Retinal pigment epithelial cell (primary cell): Measurements from ENCODE around the gene RUNDC1.

Source experiments
- DNase-seq: peaks from one replicate; pipeline ENCODE4 v3.0.0-alpha.2; 2010; ENCODE audit warnings: low read depth
- H3K4me3 ChIP-seq: 2 replicates; pipeline ENCODE4 v1.5.1; 2011; ENCODE audit warnings: mild to moderate bottlenecking, low read length, control low read depth, moderate library complexity
- TF ChIP-seq, protein P1 (sequence below): conservative IDR thresholded peaks from 2 replicates; pipeline ENCODE4 v1.5.1; 2011; ENCODE audit warnings: low read depth, low read length, control low read depth, inconsistent platforms

Gene RUNDC1

DNA sequence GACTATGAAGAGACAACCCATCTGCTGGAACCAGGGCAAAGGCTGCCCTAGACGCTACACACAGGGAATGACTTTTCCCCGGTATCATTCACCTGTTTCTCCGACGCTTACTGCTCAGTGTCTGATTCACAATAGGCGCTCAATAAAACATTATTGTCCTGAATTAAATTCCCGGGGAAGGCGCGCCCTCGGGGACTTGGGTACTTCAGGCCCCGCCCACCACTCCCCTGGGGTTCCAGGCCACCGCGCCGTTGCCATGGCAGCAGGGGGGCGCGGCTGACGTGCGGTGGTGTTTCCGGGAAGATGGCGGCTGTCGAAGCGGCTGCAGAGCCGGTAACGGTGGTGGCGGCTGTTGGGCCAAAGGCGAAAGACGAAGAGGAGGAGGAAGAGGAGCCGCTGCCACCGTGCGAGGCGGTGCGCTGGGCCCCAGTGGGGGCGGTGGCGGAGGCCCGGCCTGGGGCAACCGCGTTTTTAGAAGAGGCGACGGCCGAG lies at the start of gene RUNDC1:
Gene RUNDC1 (plus strand): TSS at position 292 of the 492 bp plus-strand sequence. CDS start 12 bp downstream, at position 304.
- no peak for DNase-seq
- TF ChIP-seq, protein P1, sequence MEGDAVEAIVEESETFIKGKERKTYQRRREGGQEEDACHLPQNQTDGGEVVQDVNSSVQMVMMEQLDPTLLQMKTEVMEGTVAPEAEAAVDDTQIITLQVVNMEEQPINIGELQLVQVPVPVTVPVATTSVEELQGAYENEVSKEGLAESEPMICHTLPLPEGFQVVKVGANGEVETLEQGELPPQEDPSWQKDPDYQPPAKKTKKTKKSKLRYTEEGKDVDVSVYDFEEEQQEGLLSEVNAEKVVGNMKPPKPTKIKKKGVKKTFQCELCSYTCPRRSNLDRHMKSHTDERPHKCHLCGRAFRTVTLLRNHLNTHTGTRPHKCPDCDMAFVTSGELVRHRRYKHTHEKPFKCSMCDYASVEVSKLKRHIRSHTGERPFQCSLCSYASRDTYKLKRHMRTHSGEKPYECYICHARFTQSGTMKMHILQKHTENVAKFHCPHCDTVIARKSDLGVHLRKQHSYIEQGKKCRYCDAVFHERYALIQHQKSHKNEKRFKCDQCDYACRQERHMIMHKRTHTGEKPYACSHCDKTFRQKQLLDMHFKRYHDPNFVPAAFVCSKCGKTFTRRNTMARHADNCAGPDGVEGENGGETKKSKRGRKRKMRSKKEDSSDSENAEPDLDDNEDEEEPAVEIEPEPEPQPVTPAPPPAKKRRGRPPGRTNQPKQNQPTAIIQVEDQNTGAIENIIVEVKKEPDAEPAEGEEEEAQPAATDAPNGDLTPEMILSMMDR, result no peak
- peak within 1 kb of the TSS; percentile 84 for H3K4me3 ChIP-seq

DNA sequence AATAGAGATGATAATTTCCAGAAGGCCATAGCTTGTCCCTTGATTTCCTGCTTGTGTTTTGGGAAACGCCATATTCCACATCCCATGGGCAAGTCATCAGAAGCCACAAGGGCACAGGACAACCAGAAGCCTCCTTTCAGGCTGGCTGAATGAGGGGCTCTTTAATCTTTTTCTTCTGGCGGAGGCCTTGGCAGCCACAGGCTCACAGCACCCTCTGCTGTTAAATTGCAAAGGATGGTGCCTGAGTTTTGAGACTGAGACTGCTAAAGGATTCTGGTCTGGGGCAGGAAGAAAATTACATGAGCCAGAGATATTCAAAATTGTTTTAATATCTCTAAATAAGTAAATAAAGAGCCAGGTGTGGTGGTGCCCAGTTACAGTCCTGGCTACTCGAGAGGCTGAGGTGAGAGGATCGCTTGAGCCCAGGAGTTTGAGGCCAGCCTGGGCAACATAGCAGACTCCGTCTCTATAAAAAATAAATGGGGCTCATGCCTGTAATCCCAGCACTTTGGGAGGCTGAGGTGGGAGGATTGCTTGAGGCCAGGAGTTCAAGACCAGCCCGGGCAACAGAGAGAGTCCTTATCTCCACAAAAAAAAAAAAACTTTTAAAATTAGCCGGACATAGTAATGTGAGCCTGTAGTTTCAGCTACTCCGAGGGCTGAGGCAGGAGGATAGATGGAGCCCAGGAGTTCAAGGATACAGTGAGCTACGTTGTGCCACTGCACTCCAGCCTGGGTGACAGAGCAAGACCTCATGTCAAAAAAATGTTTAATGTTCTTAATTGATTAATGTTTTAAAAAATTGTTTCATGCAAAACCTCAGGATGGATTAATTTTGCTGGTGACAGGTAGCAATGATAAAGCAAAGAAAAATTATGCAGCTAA lies 42.4 kb upstream of the RUNDC1 start:
- TF ChIP-seq, protein P1, result peak; percentile 76
- DNase-seq, result peak; percentile 12
- H3K4me3 ChIP-seq, result no peak overlapping the region

DNA sequence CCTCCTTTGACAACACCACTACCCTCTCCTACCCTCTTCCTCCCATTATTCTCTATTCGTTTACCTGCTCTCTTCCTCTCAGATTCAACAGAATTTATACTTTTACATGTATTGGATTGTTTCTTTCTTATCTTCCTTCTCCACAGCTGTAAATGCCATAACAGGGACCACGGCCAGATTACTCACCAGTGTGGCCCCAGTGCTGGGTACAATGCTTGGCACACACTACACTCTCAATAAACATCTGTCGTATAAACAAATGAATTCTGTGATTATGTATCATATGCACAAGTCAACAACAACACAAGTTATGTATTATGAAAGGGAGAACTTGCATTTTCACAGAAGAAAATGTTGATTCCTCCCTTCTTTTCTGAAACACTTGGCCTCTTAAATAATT lies 36.2 kb upstream of the RUNDC1 start:
- DNase-seq, result no peak
- TF ChIP-seq, protein P1, result no peak
- H3K4me3 ChIP-seq, result no peak overlapping the region

DNA sequence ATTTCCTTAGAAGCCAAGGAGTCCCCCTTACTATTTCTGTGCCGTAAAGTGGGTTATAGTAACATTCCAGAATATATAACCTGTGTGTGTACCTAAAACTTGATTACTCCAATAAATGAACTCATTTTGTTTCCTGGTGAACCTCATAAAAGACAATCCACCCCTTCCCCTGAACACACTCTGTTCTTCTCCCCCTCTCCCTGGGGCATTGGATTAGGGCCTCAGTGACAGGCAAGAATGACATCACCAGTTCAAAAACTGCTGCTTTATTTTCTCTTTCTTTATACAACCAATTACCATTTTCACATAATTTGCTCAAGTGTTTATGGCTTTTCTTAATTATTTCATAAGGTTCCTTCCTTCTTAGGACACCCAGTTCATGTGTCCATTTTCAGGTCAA lies 33.6 kb upstream of the RUNDC1 start:
- TF ChIP-seq, protein P1, result no peak
- H3K4me3 ChIP-seq, result no peak overlapping the region
- no peak for DNase-seq

DNA sequence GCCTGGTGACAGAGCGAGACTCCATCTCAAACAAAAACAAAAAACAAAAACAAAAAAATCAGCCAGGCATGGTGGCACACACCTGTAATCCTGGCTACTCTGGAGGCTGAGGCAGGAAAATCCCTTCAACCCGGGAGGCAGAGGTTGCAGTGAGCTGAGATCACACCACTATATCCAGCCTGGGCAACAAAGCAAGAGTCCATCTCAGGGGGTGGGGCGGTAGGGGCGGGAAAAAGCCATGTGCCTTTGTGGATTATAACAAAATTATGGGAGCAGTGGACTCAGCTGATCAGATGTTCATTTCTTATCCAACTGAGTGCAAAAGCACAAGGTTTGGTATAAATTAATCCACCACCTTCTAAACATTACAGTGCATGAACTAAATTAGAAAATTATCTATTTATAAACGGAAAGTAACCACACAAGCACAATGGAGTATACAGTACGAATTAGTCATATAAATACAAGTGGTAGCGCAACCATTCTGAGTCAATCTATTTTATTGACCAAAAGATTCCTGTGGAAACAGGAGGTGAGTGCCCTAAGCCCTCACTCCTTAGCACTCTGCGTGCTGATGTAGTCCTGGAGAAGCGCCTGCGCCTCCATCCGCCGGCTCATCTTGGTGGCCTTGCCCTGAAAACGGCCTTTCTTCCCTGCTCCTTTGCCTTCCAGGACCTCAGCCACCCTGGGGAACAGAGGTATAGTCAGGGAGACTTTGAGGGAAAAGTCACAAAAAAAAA lies 30.2 kb upstream of the RUNDC1 start:
- no peak overlapping the region for H3K4me3 ChIP-seq
- no peak for DNase-seq
- TF ChIP-seq, protein P1, result no peak

DNA sequence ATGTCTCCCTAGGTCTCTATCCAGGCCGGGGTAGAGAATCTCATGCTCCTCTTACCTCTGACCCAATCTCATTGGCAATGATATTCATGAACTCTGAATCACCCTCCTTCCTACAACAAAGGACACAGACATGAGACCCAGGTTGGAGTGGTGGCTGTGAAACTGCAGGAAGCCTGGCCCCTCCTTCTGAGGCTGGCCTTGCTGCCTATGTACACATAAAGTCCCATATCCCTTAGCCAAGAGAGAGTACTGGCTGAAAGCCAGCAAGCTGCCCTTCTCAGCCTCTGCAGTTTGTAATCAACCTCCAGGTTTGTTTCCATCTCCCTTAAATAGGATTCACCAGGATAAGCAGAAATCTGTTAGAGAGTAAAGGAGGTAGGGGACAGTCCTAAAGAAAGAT lies 26.7 kb upstream of the RUNDC1 start:
- H3K4me3 ChIP-seq, result no peak overlapping the region

More for the DNA sequence above, 26.7 kb upstream of the RUNDC1 start:
- no peak for DNase-seq
- TF ChIP-seq, protein P1, result no peak
